PFSK-1 (cell line): ENCODE data around the gene ZNF385C.

Experiments used
- POLR2AphosphoS5 ChIP-seq: IDR thresholded peaks from 2 replicates; pipeline ENCODE4 v1.6.1; 2012; ENCODE audit warnings: low read depth, mild to moderate bottlenecking, control low read depth, low read length, moderate library complexity
- SIN3A ChIP-seq: IDR thresholded peaks from 2 replicates; pipeline ENCODE4 v1.6.1; 2012; ENCODE audit warnings: mild to moderate bottlenecking, low read length, moderate library complexity, borderline replicate concordance; ENCODE audit not compliant: insufficient read depth
- TAF1 ChIP-seq: IDR thresholded peaks from 2 replicates; pipeline ENCODE4 v1.6.1; 2012; ENCODE audit warnings: low read length, control low read depth, borderline replicate concordance; ENCODE audit not compliant: insufficient read depth

GRCh38 chr17:42051013-42051400 is 47.3 kb downstream of the ZNF385C start:
- TF ChIP-seq SIN3A (no peak), POLR2AphosphoS5 (no peak), TAF1 (no peak)
